ENCODE data around the gene PRRT4.

DNA sequence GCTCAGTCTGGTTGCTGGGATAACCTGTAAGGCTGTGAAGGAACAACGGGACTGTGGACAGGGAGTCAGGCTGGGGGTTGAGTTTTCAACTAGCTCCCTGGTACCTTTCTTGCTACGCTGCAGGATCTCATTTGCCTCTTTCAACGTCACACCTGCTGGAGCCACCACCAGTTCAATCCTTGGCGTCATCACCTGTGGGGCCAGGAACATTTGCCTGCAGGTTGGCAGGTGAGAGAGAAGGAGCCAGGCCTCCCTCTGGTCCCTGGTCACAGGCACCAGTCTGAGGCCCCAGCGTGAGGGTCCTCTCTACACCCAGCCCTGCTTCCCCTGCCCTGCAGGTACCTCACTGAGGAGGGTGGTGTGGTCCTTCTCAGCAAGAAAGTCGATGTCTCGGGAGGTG is 38.5 kb upstream of the PRRT4 start:
- TF ChIP-seq, protein P1, sequence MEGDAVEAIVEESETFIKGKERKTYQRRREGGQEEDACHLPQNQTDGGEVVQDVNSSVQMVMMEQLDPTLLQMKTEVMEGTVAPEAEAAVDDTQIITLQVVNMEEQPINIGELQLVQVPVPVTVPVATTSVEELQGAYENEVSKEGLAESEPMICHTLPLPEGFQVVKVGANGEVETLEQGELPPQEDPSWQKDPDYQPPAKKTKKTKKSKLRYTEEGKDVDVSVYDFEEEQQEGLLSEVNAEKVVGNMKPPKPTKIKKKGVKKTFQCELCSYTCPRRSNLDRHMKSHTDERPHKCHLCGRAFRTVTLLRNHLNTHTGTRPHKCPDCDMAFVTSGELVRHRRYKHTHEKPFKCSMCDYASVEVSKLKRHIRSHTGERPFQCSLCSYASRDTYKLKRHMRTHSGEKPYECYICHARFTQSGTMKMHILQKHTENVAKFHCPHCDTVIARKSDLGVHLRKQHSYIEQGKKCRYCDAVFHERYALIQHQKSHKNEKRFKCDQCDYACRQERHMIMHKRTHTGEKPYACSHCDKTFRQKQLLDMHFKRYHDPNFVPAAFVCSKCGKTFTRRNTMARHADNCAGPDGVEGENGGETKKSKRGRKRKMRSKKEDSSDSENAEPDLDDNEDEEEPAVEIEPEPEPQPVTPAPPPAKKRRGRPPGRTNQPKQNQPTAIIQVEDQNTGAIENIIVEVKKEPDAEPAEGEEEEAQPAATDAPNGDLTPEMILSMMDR (IDR thresholded peaks at IDR 0.05; ENCODE audit: insufficient read depth, low read length) = no peak
- no peak for TF ChIP-seq GABPA (IDR thresholded peaks at IDR 0.05; ENCODE audit: low read depth)
- no peak for TF ChIP-seq SPI1 (IDR thresholded peaks at IDR 0.05; ENCODE audit: borderline replicate concordance, low read depth)
